AG08395 (cell line): ENCODE measurements around the gene REST.
A peak's percentile ranks its signal among the peaks of the same experiment; 100 is the strongest.
"Not testable (repeated sequence)": the region's sequence is repeated elsewhere in the genome, so short reads cannot be mapped to it uniquely, and the experiment has no call there.

Experiments
- DNase-seq: peaks from one replicate; pipeline ENCODE4 v3.0.0; 2012; ENCODE audit warnings: mixed read lengths, low spot score

Gene REST

GRCh38 chr4:56909086-56909894 is 1.6 kb downstream of the REST start:
- peak; percentile 65 for DNase-seq

GRCh38 chr4:56910172-56910967 is 2.7 kb downstream of the REST start:
- no peak for DNase-seq

- DNase-seq = no peak
These were observed 6.6 kb downstream of the REST start for GRCh38 chr4:56914336-56914735.

- not testable (repeated sequence) for DNase-seq
These were observed 7.3 kb downstream of the REST start for GRCh38 chr4:56914977-56915376.

GRCh38 chr4:56927196-56927595 is 19.5 kb downstream of the REST start:
- no peak for DNase-seq

- DNase-seq = no peak
These were observed 22.9 kb downstream of the REST start for GRCh38 chr4:56930638-56931037.

- DNase-seq = no peak
These were observed 24.2 kb downstream of the REST start for GRCh38 chr4:56931924-56932323.

GRCh38 chr4:56937262-56937661 is 29.6 kb downstream of the REST start:
- peak; percentile 61 for DNase-seq

- DNase-seq = not testable (repeated sequence)
These were observed 32.1 kb downstream of the REST start for GRCh38 chr4:56939826-56940225.

GRCh38 chr4:56940403-56940802 is 32.7 kb downstream of the REST start:
- no peak for DNase-seq

- no peak for DNase-seq
These were observed 33.3 kb downstream of the REST start for GRCh38 chr4:56940971-56941370.

GRCh38 chr4:56941403-56941802 is 33.7 kb downstream of the REST start:
- no peak for DNase-seq

GRCh38 chr4:56953680-56954520 is 46.2 kb downstream of the REST start:
- no peak for DNase-seq

GRCh38 chr4:56958111-56958517 is 50.4 kb downstream of the REST start:
- DNase-seq = peak; percentile 90

- DNase-seq = no peak
These were observed 51.4 kb downstream of the REST start for GRCh38 chr4:56959100-56959499.

GRCh38 chr4:56961107-56961500 is 53.4 kb downstream of the REST start:
- DNase-seq = no peak

- DNase-seq = no peak
These were observed 63.7 kb downstream of the REST start for GRCh38 chr4:56971383-56971782.

- no peak for DNase-seq
These were observed 64.7 kb downstream of the REST start for GRCh38 chr4:56972389-56972788.

GRCh38 chr4:56972809-56973208 is 65.1 kb downstream of the REST start:
- no peak for DNase-seq

- DNase-seq = no peak
These were observed 65.6 kb downstream of the REST start for GRCh38 chr4:56973336-56973735.

GRCh38 chr4:56976283-56976836 is 68.7 kb downstream of the REST start:
- no peak for DNase-seq

GRCh38 chr4:56976837-56977320 is 69.2 kb downstream of the REST start:
- DNase-seq = peak; percentile 22
